HT1080 (cell line): Measurements from ENCODE around the gene RDM1. TPM values are rescaled to one million over a fixed set of nuclear protein-coding genes. Genes with fewer than 3 reads are reported as not detected.
"Not testable (repeated sequence)": the region's sequence is repeated elsewhere in the genome, so short reads cannot be mapped to it uniquely, and the experiment has no call there.

Source experiments
- DNase-seq: peaks from one replicate; pipeline ENCODE4 v3.0.0-alpha.2; 2015; ENCODE audit warnings: low read depth
- total RNA-seq: library from RNA; depleted of rRNA; stranded (reverse); fragments of >200 nt; shearing (Covaris generic); gene quantifications from 2 replicates; pipeline ENCODE4 v1.2.3, GENCODE V29; 2014

The RDM1 gene
- total RNA-seq, 1 experiment from 2014 or later, result 3.2 TPM

DNA sequence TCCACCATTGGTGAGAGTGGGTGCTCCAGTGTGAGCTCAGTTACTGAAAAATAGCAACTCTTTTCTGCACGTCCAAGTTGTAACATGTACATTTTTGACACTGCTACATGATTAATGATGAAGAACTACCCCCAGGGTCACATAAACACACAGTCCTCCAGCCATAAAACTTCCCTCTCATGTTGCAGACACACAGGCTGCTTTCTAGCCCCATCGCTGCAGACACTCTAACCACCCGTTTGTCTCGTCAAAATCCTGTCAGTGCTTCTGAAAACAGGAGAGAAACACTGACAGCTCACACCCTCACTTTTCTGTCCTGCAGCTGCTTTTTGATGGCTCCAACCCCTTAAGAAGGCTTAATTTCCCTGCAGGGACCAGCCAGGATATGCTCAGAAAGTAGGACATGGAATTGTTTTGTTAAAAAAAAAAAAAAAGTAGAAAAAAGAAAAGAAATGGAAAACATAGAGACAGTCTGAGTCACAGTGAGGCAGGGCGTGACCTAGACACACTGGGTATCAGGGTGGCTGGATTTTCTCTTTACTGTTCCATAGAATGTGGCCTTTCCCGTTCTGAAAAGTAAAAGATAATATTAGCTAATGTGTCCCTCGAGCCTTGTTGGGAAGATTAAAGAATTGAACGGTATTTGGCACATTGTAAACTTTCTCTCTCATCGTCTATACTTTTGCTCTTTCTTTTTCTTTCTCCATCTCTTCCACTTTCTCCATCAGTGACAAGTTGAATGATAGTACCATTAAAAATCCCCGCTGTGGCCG, 29.7 kb downstream of the RDM1 start:
- peak; percentile 47 for DNase-seq

DNA sequence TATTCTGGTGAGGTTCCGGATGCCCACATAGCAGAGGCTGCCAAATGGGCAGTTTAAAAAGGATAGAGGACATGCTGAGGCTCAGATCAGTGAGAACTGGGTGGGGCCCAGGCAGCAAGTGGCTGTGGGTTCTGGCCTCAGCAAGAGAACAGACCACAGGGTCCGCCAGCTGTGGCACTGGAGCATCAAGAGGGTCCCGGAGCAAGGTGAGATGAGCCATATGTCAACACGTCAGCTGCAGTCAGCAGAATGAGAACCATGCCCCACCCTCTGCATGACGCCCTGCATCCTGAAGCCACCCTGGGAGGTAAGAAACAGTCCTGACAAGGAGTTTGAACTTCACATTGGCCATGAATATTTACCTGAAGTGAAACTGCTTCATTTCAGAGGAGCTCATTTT, 30.3 kb downstream of the RDM1 start:
- no peak for DNase-seq

DNA sequence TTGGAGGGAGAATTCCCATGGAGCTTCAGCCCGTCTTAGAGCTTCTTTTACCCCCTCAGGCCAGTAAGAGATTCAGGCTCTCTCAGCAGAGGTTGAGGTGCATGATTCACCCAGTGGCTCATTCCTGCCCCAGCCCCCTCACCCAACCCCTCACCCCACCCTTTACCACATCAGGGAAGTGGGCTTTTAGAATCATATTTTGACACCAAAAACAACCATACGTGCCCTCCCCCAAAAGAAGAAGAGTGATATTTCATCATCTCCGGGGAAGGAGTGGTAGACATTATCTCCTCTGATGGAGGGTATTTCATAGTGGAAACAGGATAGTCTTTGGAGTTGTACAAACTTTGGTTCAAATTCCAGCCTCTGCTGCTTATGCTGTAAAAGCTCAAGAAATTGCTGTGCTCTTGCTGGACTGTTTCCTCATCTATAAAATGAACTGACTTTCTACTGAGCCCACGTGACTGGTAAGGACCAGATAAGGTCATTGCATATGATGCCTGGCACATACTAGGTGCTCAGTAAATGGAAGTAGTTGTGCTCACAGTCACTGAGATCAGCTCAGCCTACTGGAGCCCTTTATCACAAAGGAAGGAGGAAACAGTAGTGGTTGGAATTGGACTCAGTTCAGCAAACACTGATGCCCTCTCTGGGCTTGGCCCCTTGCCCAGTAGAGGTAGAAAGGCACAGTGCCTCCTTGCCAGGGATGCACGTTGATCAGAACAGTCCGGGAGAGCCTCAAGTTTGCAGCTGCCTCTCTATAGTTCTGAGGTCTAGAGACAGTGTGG, 32.1 kb downstream of the RDM1 start:
- DNase-seq, result peak; percentile 56

DNA sequence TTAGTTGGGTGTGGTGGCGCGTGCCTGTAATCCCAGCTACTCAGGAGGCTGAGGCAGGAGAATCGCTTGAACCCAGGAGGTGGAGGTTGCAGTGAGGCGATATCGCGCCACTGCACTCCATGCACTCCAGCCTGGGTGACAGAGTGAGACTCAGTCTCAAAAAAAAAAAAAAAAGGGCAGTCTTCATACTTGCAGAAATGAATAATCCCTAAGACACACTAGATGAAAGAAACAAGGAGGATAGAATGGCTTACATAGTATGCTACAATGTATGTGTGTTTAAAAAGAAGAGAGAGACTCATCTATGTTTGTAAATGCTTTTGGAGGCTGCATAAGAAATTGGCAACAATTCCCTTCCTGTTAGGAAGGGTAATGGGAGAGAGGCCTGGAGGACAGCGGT, 32.8 kb downstream of the RDM1 start:
- DNase-seq, result not testable (repeated sequence)

DNA sequence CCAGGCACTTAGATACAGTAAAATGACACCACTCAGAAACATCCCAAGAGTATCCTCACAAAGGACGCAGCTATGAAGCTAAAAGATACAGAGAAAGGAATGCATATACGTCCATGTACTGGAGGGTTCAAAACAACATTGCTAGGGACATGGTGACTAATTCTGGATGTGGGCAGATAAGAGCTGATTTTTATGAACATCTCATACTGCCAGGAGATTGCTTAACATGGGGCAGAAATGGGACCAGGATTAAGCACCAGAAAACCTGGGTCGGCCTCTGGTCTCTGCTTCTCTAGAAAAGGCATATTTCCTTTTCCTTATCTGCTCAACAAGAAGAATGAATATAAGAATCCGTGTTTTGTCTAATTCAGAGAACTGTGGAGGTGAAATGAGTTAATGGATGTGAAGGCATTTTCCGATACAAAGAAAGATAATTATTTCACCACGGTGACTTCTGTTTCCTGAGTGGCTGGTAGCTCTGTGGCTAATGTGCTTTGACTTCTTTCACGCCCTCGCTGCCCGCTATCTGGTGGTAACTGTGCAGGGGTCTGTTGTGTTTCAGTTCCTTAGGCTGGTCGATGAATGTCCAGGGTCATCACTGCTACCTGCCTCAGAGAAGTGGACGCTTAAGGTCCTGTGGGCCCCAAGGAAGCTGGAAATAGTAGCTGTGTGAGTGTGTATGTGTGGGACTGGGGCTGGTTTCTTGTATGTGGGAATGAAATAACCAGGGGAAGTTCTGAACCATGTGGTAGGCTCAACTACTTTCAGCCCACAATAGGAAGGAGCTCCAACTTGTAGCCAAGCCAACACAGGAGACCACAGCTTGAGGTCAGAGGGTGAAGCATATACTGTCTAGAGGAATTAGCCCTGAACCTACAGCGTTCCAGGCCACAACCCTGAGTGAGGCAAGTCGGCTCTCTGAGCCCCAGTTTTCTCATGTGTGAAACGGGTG, 34.7 kb downstream of the RDM1 start:
- no peak for DNase-seq

DNA sequence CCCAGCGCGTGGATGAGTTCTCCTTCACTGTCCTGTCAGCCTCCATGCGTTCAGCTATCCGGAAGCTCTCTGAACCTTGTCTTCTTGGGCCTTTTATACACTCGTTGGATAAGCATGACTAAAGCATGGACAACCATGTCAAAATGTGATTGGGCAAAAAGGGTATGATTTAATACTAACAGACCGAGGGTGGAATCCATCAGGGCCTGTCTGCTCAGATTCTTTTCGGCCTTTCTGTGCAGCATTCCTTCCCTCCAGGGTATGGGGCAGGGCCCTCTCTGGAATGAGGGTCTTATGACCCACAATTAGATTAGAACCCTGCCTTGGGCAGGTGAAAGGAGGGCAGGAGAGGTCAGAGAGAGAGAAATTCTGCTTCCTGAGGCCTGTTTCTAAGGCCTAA, 36.4 kb downstream of the RDM1 start:
- no peak for DNase-seq

DNA sequence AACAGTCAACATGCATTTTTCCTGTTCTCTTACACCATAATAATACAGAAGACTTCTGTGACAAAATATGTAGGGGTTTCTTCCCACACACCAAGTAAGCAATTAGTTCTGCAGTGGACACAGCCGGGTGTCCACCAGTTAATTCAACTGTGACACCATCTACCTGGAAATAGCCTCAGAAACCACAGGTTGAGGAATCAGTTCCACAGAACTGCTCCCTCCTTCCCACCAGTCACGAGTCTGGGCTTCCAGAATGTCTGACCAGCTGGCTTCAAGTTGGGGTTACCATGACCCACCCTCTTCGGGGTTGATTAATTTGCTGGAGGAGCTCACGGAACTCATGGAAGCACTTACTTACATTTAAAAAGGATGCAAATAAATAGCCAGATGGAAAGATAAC, 36.8 kb downstream of the RDM1 start:
- DNase-seq, result no peak

DNA sequence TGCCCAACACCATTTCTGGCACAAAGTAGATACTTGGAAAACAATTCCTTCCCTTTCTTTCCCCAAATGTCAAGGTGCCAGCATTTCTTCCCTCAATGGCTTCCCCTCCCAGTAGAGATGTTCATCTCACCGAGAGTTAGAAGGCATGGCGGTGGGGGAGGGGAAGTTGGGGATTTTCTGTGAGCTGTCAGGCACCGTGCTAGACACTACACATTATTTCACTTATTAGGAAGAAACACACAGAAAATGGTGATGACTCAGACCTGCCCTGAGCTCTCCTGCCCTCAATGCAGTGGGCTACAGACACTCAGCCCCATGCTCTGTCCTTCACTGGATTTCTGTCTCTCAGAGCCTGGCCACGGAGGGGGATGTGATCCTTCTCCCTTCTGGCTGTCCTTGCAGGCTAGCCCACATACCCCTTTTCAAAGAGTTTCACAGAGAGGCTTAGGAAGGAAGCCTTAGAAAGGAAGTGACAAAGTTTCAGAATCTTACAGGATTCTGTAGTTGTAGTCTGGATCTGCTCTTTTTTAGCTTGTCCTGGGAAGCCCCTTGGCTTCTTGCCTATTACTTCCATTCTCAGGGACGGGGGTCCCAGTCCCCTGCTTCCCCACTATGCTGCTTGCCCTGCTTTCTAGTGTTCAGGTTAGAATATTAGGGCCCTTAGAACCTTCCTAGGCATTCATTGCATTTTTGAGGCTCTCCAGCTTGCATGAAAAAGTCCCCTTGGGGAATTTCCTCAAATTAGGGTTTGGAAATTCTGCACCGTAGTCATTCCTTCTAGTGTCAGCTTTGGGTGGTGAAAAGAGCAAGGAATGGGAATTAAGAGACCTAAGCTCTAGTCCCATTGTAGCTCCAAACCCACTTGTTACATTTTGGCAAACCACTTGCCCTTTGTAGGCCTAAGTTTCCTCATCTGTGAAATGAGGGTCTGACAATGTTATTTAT, 38.2 kb downstream of the RDM1 start:
- DNase-seq, result no peak

DNA sequence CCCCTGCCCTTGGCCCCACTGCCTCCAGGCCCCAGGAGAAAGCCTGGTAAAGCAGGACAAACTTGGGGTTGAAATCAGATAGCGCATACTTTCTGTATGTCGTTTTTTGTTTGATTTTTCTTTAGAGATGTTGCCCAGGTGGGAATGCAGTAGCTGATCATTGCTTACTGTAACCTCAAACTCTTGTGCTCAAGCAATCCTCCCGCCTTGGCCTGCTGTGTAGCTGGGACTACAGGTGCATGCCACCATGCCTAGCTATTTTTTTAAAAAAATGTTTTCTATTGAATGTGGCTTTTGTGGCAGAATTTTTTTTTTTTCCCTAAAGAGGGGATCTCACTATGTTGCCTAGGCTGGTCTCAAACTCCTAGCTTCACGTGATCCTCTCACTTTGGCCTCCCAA, 39.3 kb downstream of the RDM1 start:
- DNase-seq, result no peak

DNA sequence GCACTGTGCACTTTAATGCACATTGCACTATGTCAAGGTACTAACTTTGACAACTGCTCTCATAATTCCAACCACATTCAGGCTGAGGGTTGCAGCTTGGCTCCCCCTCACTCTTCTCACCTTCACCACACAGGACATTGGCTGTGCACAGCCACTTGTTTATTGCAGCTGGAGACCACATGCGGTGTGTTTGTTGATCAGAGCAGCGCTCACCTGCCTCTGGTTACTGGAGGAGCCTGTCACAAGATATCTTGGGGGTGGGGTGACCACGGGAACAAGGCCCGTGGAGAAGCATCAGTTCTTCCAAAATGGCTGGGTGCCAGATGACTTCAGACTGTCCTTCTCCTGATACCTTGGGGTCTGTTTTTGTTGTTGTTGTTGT, 39.8 kb downstream of the RDM1 start:
- no peak for DNase-seq

DNA sequence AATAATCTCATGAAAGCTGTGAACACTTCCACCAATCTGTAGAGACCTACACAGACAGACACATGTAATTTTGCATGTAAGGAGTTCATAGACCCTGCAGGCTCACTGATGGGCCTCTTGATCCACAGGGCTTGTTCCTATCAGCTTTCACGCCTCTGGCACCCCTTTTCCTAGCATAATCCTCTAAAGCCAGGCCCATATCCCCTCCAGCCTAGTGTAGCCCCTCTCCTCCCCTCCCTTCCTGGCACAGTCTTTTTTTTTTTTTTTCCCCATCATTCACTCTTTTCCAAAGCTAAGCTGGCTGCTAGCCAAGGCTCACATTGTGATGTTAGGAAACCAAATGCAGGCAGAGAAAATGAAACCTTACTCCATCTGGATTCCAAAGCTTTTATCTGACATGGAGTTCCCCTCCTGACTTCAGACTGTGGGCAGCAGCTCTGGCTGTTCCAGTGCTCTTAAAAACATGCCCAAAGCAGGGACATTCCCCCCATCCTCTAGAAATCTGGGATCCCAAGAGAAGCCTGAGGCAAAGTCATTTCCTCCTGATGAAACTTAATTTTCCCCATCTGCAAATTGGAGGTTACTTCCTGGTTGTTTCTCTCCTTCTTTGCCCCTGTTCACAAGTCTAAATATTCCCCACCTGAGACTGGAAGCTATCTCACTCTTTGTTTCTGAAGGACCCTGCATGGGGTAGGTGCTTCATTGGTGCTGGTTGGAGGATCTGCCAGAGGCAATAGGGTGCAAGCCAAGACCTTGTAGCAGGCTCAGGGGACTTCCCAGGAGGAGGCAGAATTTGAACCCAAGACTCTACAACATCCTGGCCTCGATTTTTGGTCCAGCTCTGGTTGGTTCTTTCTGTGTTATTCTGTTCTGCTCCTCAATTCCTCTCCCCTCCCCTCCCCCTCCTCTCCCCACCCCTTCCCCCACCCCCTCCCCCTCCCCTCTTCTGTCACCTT, 40.5 kb downstream of the RDM1 start:
- DNase-seq, result no peak

DNA sequence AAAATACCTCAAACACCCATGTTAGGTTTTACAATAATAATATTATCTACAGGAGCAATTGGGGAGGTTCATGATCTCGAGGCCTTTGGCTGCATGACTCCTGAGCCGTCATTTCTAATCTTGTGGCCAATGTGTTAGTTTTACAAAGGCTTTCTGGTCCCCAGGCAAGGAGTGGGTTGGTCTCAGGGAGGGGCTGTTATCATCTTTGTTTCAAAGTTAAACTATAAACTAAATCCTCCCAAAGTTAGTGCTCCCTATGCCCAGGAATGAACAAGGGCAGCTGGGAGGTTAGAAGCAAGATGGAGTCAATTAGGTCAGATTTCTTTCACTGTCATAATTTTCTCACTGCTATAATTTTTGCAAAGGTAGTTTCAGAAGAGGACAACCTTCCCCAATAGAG, 41.3 kb downstream of the RDM1 start:
- DNase-seq, result no peak

DNA sequence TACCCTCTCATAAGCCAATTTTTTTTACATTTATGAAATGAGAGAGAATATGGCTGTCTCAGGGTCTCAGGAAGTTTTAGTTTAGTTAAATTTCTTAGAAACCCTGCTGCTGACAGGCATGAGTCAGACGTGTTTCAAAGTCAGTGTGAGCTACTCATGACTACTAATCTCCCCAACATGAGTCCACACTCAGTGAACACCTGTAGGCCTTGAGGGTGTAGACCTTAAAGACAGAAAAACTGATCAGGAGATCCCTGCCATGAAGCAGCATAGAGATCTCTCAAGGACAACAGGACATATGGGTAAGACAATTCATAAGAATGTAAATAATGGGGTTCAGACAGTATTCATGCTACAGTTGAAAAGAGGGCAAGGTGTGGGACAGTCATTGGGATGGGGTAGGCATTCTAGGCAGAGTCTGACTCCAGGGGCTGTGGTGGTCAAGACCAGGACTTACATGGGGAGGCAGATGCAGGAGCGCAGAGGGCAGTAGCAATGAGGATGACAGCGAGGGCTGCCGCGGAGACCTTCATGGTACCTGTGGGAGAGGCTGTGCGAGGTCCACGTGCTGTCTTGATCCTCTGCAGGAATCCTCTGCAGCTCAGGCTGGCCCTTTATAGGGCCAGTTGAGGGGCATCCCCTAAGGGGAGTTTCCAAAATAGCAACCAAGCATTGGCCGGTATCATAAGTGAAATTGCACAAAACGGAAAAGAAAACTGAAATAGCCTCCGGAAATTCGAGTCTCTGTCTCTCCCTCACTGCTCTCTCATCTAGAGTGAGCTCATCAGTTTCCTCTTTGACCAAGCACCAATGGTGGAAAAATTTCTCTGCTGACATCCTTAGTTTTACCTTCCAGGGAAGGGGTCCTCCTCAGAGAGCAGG, 50.6 kb downstream of the RDM1 start, which contains the start of gene CCL5:
TSS of gene CCL5 (minus strand) at position 588 of the 882 bp plus-strand sequence.
- peak; percentile 58 for DNase-seq

DNA sequence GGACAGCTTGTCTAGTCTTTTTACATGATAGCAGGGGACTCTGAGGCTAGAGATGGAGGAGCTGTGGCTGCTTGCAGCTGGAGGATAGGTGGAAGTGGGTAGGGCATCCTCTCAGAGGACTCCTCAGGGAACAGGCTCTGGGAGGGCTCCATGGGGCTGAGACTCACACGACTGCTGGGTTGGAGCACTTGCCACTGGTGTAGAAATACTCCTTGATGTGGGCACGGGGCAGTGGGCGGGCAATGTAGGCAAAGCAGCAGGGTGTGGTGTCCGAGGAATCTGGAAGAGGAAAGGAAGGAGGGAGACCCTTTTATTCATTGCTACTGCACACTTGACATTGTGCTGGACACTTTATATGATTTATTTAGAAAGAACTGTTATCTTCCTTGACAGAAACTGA, 52.2 kb downstream of the RDM1 start:
- DNase-seq, result no peak

DNA sequence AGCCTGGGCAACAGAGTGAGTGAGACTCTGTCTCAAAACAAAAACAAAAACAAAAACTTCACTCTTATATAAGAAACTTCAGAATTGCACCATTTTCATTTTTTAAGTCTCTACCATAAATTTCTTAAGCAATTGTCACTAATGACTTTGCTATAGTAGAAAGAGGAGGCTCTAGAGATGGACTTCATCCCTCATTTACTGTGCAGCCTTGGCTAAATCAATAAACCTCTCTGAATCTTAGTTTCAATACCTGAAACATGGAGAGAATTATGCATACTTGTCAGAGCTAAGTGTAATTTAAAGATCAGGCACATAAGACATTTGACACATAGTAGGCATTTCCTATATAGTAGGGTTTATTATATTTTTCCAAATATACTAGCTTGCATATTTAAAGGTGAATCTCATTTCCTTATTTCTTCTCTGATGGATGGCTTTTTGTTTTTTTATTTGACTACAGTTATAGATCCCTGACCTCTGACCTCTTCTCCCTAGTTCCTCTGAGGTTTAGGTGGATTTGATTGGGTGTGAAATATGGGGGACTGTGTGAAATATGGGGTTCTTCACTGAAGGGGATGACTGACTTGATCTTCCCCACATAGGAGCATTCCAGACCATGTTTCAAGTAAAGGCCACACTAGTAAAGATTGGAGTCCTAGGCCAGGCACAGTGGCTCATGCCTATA, 53.1 kb downstream of the RDM1 start:
- DNase-seq, result no peak

DNA sequence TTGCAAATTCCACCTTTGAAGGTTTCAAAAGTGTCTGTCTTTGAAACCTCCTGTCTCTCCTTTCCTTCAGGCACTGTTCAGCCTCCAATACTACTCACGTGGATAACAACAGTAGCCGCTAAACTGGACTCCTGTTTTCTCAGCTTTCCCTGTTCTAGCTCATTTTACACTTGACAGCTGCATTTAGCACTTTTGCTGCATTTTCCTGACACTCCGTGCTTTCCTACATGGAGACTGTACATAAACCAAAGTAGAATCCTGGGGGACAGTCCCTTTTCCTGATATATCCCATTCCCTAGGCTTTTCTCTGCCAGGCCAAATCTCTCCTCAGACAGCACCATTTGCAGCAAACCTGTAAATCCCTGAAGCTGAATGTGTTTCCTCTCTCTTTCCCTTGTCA, 54.0 kb downstream of the RDM1 start:
- no peak for DNase-seq

DNA sequence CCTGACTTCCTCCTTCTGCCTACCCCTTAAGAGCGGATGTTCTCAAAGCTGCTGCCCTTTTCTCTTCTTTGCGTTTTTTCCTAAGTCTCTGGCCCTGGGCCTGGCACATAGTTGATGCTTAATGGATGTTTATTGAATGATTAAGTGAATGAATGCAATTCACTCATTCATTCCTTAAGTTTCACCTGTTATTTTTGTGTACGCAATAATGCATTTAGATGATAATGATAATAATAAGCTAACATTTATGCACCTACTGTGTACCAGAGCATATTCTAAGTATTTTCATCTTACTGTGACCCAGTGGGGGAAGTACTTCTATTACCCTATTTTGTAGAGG, 54.8 kb downstream of the RDM1 start:
- DNase-seq, result no peak
